CD14-positive monocyte (primary cell): Measurements from ENCODE around the gene UTP14C. TPM values are rescaled to one million over a fixed set of nuclear protein-coding genes. Genes with fewer than 3 reads are reported as not detected.

Experiments
- DNase-seq, 3 donors: peaks; one replicate each; pipeline ENCODE4 v3.0.0-alpha.2; 2011 to 2022
- H2AFZ ChIP-seq: 2 replicates; pipeline ENCODE4 v1.6.0; 2012; ENCODE audit warnings: mild to moderate bottlenecking, low read depth, low read length, inconsistent platforms; ENCODE audit not compliant: insufficient read depth, poor library complexity, severe bottlenecking
- H3K27ac ChIP-seq, 2 donors: 1 replicate in 1 of 2; 2 replicates in 1 of 2; pipeline ENCODE4 v1.5.1; 2012 to 2013; ENCODE audit warnings: low read length in 2 of 2, control low read depth in 1 of 2, inconsistent platforms in 1 of 2, low read depth in 1 of 2, mild to moderate bottlenecking in 1 of 2
- H3K27me3 ChIP-seq, 2 donors: one replicate each; pipeline versions ENCODE4 v1.6.0 to v1.6.1; 2011 to 2013; ENCODE audit warnings: low read length in 2 of 2; ENCODE audit not compliant: control insufficient read depth in 2 of 2, insufficient read depth in 2 of 2
- H3K36me3 ChIP-seq, 2 donors: replicated peaks in 1 of 2; 1 replicate in 1 of 2; 2 replicates in 1 of 2; pipeline versions ENCODE4 v1.5.1 to v1.6.1; 2012 to 2013; ENCODE audit warnings: low read length in 2 of 2, control low read depth in 1 of 2, inconsistent platforms in 1 of 2, mild to moderate bottlenecking in 1 of 2; ENCODE audit not compliant: insufficient read depth in 2 of 2, control insufficient read depth in 1 of 2
- H3K4me1 ChIP-seq, 2 donors: 1 replicate in 1 of 2; 2 replicates in 1 of 2; pipeline versions ENCODE4 v1.5.1 to v1.6.1; 2012 to 2013; ENCODE audit warnings: low read length in 2 of 2, control low read depth in 1 of 2, inconsistent platforms in 1 of 2, mild to moderate bottlenecking in 1 of 2, moderate library complexity in 1 of 2; ENCODE audit not compliant: insufficient read depth in 2 of 2, control insufficient read depth in 1 of 2
- H3K4me2 ChIP-seq: replicated peaks from 2 replicates; pipeline ENCODE3; 2012; ENCODE audit warnings: low read length, moderate library complexity, mild to moderate bottlenecking; ENCODE audit not compliant: poor library complexity, severe bottlenecking; ENCODE audit errors: extremely low read depth
- H3K4me3 ChIP-seq, 3 experiments: fragments of 200-600 bp in 1 of 3; sonication (generic) in 1 of 3; replicated peaks in 1 of 3; 1 replicate in 2 of 3; 2 replicates in 1 of 3; pipeline ENCODE4 v1.5.1; 2011 to 2013; ENCODE audit warnings: low read length in 3 of 3, mild to moderate bottlenecking in 3 of 3, control low read depth in 2 of 3, low read depth in 2 of 3, inconsistent platforms in 1 of 3, moderate library complexity in 1 of 3
- H3K79me2 ChIP-seq: 2 replicates; pipeline ENCODE4 v1.6.0; 2012; ENCODE audit warnings: mild to moderate bottlenecking, control low read depth, inconsistent platforms, low read length, moderate library complexity; ENCODE audit not compliant: insufficient read depth
- H3K9ac ChIP-seq: 2 replicates; pipeline ENCODE4 v1.6.0; 2017; ENCODE audit warnings: low read length, mild to moderate bottlenecking; ENCODE audit not compliant: insufficient read depth, poor library complexity, severe bottlenecking
- H3K9me3 ChIP-seq, 2 donors: replicated peaks in 1 of 2; 1 replicate in 1 of 2; 2 replicates in 1 of 2; pipeline versions ENCODE4 v1.5.1 to v1.6.1; 2012 to 2013; ENCODE audit warnings: low read length in 2 of 2, control low read depth in 1 of 2; ENCODE audit not compliant: control insufficient read depth in 1 of 2, insufficient read depth in 1 of 2
- H4K20me1 ChIP-seq: 2 replicates; pipeline ENCODE4 v1.6.0; 2012; ENCODE audit warnings: mild to moderate bottlenecking, low read length, control low read depth, moderate library complexity; ENCODE audit not compliant: insufficient read depth
- H3K27ac Mint-ChIP-seq, 7 donors: one replicate each; pipeline ENCODE4 v1.8.0; 2020; ENCODE audit warnings: mild to moderate bottlenecking in 7 of 7, mixed read lengths in 7 of 7, moderate library complexity in 6 of 7, inconsistent platforms in 2 of 7
- H3K27me3 Mint-ChIP-seq, 3 donors: one replicate each; pipeline ENCODE4 v1.8.0; 2021 to 2022; ENCODE audit warnings: low read depth in 3 of 3, mild to moderate bottlenecking in 3 of 3, mixed read lengths in 3 of 3, moderate library complexity in 3 of 3, inconsistent platforms in 1 of 3
- H3K36me3 Mint-ChIP-seq, 2 donors: one replicate each; pipeline ENCODE4 v1.8.0; 2020; ENCODE audit warnings: mixed read lengths in 2 of 2, inconsistent platforms in 1 of 2, mild to moderate bottlenecking in 1 of 2
- H3K4me1 Mint-ChIP-seq: one replicate; pipeline ENCODE4 v1.8.0; 2020; ENCODE audit warnings: mild to moderate bottlenecking, mixed read lengths
- H3K4me3 Mint-ChIP-seq, 2 donors: one replicate each; pipeline ENCODE4 v1.8.0; 2020; ENCODE audit warnings: mild to moderate bottlenecking in 2 of 2, mixed read lengths in 2 of 2, moderate library complexity in 1 of 2
- H3K9me3 Mint-ChIP-seq, 7 donors: one replicate each; pipeline ENCODE4 v1.8.0; 2020 to 2022; ENCODE audit warnings: mixed read lengths in 7 of 7, mild to moderate bottlenecking in 6 of 7, moderate library complexity in 6 of 7, inconsistent platforms in 2 of 7
- CTCF ChIP-seq: fragments of 200-600 bp; IDR thresholded peaks from one replicate; pipeline ENCODE4 v1.8.0; 2022; ENCODE audit warnings: antibody characterized with exemption, mild to moderate bottlenecking
- WGBS: methylation state at CpG from one replicate; pipeline ENCODE4 v1.1.5; 2013; ENCODE audit warnings: missing lambda C conversion rate; ENCODE audit not compliant: insufficient coverage; 5-methylcytosine and 5-hydroxymethylcytosine counted together
- intact Hi-C, 2 donors: fragments of 100-400 bp; cut with micrococcal nuclease; formaldehyde crosslinking; loops; one replicate each; pipeline versions ENCODE4 v1.15.0 to v1.15.1; 2023
- polyA minus RNA-seq: library from RNA; depleted of rRNA, polyadenylated mRNA; stranded (reverse); fragments of >200 nt; gene quantifications from 2 replicates; pipeline ENCODE4 v1.2.3, GENCODE V29; 2012
- polyA plus RNA-seq, 3 donors: library from polyadenylated mRNA; depleted of rRNA in 1 of 3; unstranded in 2 of 3; stranded (reverse) in 1 of 3; fragments of 300-500 nt in 2 of 3; fragments of >200 nt in 1 of 3; fragmentation: Illumina TruSeq in 2 of 3; gene quantifications; 1 replicate in 2 of 3; 2 replicates in 1 of 3; pipeline ENCODE4 v1.2.3, GENCODE V29; 2012 to 2021
- total RNA-seq, 12 experiments: library from RNA in 1 of 12; stranded (reverse) in 1 of 12; fragments of 120-200 nt in 1 of 12; gene quantifications; one replicate each; pipeline ENCODE4 v1.2.4 and lab custom pipeline; 2013 to 2026; ENCODE audit warnings: mixed read lengths in 6 of 12, inconsistent platforms in 1 of 12

Gene UTP14C
- 7.2 TPM for total RNA-seq (2013)
- 1 to 10 TPM; 1.2 to 1.5 (median 1.2) TPM for polyA plus RNA-seq
- polyA minus RNA-seq: 2.5 and 4.5 TPM in 2 replicates
- 0 reads per million in 11 experiments for total RNA-seq (lab: John Stamatoyannopoulos, UW)

- peaks cover 75 to 82% of the 10 kb centered on the region in 2 donors for H3K36me3 Mint-ChIP-seq
- 100% methylated on average over 2 of the region's 3 CpGs for WGBS
- Histone ChIP-seq H4K20me1 (peaks cover 7% of the 10 kb centered on the region), H3K79me2 (no peaks in the 10 kb centered on the region), H3K4me3 (no peak within 1 kb of the TSS), H3K27ac (no peak within 1 kb of the TSS), H3K9ac (no peak within 1 kb of the TSS), H3K36me3 (peaks cover 46 to 92% of the 10 kb centered on the region in 2 donors), H3K9me3 (no peaks in the 10 kb centered on the region), H2AFZ (no peak within 1 kb of the TSS), H3K27me3 (no peaks in the 10 kb centered on the region), H3K4me1 (no peaks in the 10 kb centered on the region), H3K4me2 (no peak within 1 kb of the TSS)
- H3K9me3 Mint-ChIP-seq: peaks cover 3 to 15% (median 9%) of the 10 kb centered on the region in 7 donors
- H3K4me1 Mint-ChIP-seq: no peaks in the 10 kb centered on the region
- TF ChIP-seq CTCF: no peak
- intact Hi-C loops: no loop called here
- DNase-seq: no peak
- H3K4me3 Mint-ChIP-seq: no peak within 1 kb of the TSS
- no peak within 1 kb of the TSS for H3K27ac Mint-ChIP-seq
- H3K27me3 Mint-ChIP-seq: peaks cover 0 to 3% (median 0%) of the 10 kb centered on the region in 3 donors
Measured at GRCh38 chr13:52024481-52024880, at the start of gene UTP14C. Gene UTP14C, plus strand, starts transcription at chr13:52024691. Its CDS starts 4,114 bp downstream, at chr13:52028805.

GRCh38 chr13:51976423-51976822, 48.1 kb upstream of the UTP14C start:
- Histone ChIP-seq H3K36me3 (no peaks in the 10 kb centered on the region), H4K20me1 (no peaks in the 10 kb centered on the region), H3K9me3 (no peaks in the 10 kb centered on the region), H3K27ac (no peak overlapping the region), H3K4me2 (no peak overlapping the region), H3K27me3 (no peaks in the 10 kb centered on the region), H3K4me1 (no peaks in the 10 kb centered on the region), H2AFZ (no peak overlapping the region), H3K4me3 (no peak overlapping the region), H3K9ac (no peak overlapping the region), H3K79me2 (no peaks in the 10 kb centered on the region)
- intact Hi-C loops: no loop called here
- H3K9me3 Mint-ChIP-seq: peaks cover 0 to 3% (median 0%) of the 10 kb centered on the region in 7 donors
- no peak for TF ChIP-seq CTCF
- H3K27ac Mint-ChIP-seq: no peak overlapping the region
- H3K4me1 Mint-ChIP-seq: no peaks in the 10 kb centered on the region
- no peak overlapping the region for H3K4me3 Mint-ChIP-seq
- H3K27me3 Mint-ChIP-seq: peaks cover 0 to 3% (median 3%) of the 10 kb centered on the region in 3 donors
- no CpG with 5 or more reads among the region's 1 CpG for WGBS
- DNase-seq: no peak
- H3K36me3 Mint-ChIP-seq: no peaks in the 10 kb centered on the region
